Measurements from ENCODE around the gene ACACA.
"Not testable (repeated sequence)": the region's sequence is repeated elsewhere in the genome, so short reads cannot be mapped to it uniquely, and the experiment has no call there.

ACACA gene

GRCh38 chr17:37406635-37407461 is at the start of gene ACACA, which contains the start of gene TADA2A:
ACACA (minus strand) TSS chr17:37406836; CDS start chr17:37406299, 537 bp downstream.
TADA2A (plus strand) TSS chr17:37406886; CDS start chr17:37411366, 4,480 bp downstream.
- ChIA-PET CTCF (interaction anchor here (0.6 kb wide), 2 partner anchors 207 to 949 kb away, joined by 3 to 7 read pairs; no protein-coding TSS in a partner anchor), POLR2A (ENCODE audit: low non-redundant PET) (interaction anchor here (0.6 kb wide), 1 partner anchor 70 kb away, joined by 4 read pairs; no protein-coding TSS in a partner anchor)
- H3K27ac ChIP-seq: peak within 1 kb of the TSS; percentile 94

GRCh38 chr17:37450112-37450511 is 43.5 kb upstream of the ACACA start:
- peak; percentile 72 for DNase-seq (ENCODE audit: low spot score)
- CTCF ChIA-PET: interaction anchor here (1.1 kb wide), 2 partner anchors 11 to 77 kb away, joined by 3 to 4 read pairs; no protein-coding TSS in a partner anchor
- peak overlapping the region; percentile 78 for H3K27ac ChIP-seq
- no peak for TF ChIP-seq CTCF (conservative IDR thresholded peaks at IDR 0.05; ENCODE audit: low read depth)
- POLR2A ChIA-PET (ENCODE audit: low non-redundant PET): interaction anchor here (0.5 kb wide), 1 partner anchor 9 kb away, joined by 4 read pairs; no protein-coding TSS in a partner anchor

More at GRCh38 chr17:37406635-37407461, at the start of gene ACACA, which contains the start of gene TADA2A:
- TF ChIP-seq CTCF (conservative IDR thresholded peaks at IDR 0.05; ENCODE audit: low read depth): no peak
- DNase-seq (ENCODE audit: low spot score): peak; percentile 91

GRCh38 chr17:37447641-37448040 is 41.0 kb upstream of the ACACA start:
- DNase-seq (ENCODE audit: low spot score): peak; percentile 47
- CTCF ChIA-PET: interaction anchor here (0.6 kb wide), 1 partner anchor 63 kb away, joined by 3 read pairs; no protein-coding TSS in a partner anchor
- TF ChIP-seq CTCF (conservative IDR thresholded peaks at IDR 0.05; ENCODE audit: low read depth): no peak
- POLR2A ChIA-PET (ENCODE audit: low non-redundant PET): no interaction called here
- H3K27ac ChIP-seq: peak overlapping the region; percentile 66

GRCh38 chr17:37446027-37446426 is 39.4 kb upstream of the ACACA start:
- H3K27ac ChIP-seq: no peak overlapping the region
- CTCF ChIA-PET: interaction anchor here (0.7 kb wide), 1 partner anchor 45 kb away, joined by 3 read pairs; no protein-coding TSS in a partner anchor
- no peak for TF ChIP-seq CTCF (conservative IDR thresholded peaks at IDR 0.05; ENCODE audit: low read depth)
- POLR2A ChIA-PET (ENCODE audit: low non-redundant PET): no interaction called here
- peak; percentile 68 for DNase-seq (ENCODE audit: low spot score)

- not testable (repeated sequence) for DNase-seq (ENCODE audit: low spot score); H3K27ac ChIP-seq
- ChIA-PET CTCF (interaction anchor here (0.7 kb wide), 1 partner anchor 13 kb away, joined by 3 read pairs; no protein-coding TSS in a partner anchor), POLR2A (ENCODE audit: low non-redundant PET) (interaction anchor here (0.7 kb wide), 1 partner anchor 9 kb away, joined by 4 read pairs; no protein-coding TSS in a partner anchor)
These were observed 34.9 kb upstream of the ACACA start for GRCh38 chr17:37441369-37442014.

GRCh38 chr17:37440424-37440823 is 33.8 kb upstream of the ACACA start:
- H3K27ac ChIP-seq: no peak overlapping the region
- ChIA-PET POLR2A (ENCODE audit: low non-redundant PET) (no interaction called here), CTCF (no interaction called here)
- DNase-seq (ENCODE audit: low spot score): no peak
- TF ChIP-seq CTCF (conservative IDR thresholded peaks at IDR 0.05; ENCODE audit: low read depth): no peak
